Prostate gland (tissue), 2 donors: ENCODE measurements around the gene ADIG.

Source experiments
- POLR2A ChIP-seq: fragments of 450-650 bp; IDR thresholded peaks from one replicate; pipeline ENCODE4 v1.6.1; 2016; ENCODE audit warnings: antibody characterized with exemption, mild to moderate bottlenecking
- TF ChIP-seq, protein P1 (sequence below), 4 experiments: fragments of 200-600 bp in 2 of 4; fragments of 450-650 bp in 2 of 4; sonication (generic) in 2 of 4; IDR thresholded peaks; 1 replicate in 3 of 4; 2 replicates in 1 of 4; pipeline ENCODE4 v1.5.1; 2016 to 2019; ENCODE audit warnings: antibody characterized with exemption in 4 of 4, mild to moderate bottlenecking in 2 of 4, moderate library complexity in 2 of 4

DNA sequence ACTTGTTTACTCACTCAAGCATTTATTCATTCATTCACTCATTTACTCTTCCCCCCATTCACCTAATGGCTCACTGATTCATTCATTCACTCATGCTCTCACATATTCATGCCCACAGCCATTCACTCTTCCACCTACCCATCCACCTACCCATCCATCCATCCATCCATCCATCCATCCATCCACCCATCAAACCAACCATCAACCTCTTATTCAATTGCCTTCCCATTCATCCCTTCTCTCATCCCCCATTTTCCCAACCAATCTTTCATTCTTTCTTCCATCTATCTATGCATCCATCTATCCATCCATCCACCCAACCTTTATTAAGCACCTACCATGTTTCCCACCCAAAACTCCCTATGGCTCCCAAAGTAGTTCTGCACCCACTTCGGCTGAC lies 19.1 kb downstream of the ADIG start:
- TF ChIP-seq, protein P1, sequence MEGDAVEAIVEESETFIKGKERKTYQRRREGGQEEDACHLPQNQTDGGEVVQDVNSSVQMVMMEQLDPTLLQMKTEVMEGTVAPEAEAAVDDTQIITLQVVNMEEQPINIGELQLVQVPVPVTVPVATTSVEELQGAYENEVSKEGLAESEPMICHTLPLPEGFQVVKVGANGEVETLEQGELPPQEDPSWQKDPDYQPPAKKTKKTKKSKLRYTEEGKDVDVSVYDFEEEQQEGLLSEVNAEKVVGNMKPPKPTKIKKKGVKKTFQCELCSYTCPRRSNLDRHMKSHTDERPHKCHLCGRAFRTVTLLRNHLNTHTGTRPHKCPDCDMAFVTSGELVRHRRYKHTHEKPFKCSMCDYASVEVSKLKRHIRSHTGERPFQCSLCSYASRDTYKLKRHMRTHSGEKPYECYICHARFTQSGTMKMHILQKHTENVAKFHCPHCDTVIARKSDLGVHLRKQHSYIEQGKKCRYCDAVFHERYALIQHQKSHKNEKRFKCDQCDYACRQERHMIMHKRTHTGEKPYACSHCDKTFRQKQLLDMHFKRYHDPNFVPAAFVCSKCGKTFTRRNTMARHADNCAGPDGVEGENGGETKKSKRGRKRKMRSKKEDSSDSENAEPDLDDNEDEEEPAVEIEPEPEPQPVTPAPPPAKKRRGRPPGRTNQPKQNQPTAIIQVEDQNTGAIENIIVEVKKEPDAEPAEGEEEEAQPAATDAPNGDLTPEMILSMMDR (IDR thresholded peaks at IDR 0.05): no peak
- no peak for TF ChIP-seq POLR2A
